HG03432 (cell line): ENCODE results near the gene TMX1.
A peak's percentile ranks its signal among the peaks of the same experiment; 100 is the strongest.

Experiments
- ATAC-seq: cut with Tn5 transposase; IDR thresholded peaks from one replicate; pipeline ENCODE4 v1.9.1; 2021; ENCODE audit warnings: mild to moderate bottlenecking, moderate library complexity; ENCODE audit not compliant: unreplicated experiment

TMX1 gene

GRCh38 chr14:51242545-51243490, 2.8 kb downstream of the TMX1 start:
- no peak for ATAC-seq

DNA sequence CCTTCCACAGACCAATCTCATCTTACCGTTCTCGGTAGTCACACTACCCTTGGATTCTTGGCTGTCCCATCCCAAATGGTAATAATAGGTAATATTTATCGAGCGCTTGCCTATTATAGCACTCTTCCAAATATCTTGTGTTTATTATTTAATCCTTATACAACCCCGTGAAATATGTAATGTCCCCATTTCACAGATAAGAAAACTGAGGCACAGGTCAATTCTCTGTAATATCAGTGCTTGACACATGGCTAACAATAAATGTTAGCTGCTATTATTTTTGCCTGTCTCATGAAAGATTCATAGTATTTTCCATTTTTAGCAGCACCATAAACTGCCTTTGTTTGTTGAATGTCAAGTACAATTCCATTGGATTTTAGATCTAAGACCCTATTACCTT, 4.5 kb downstream of the TMX1 start:
- ATAC-seq = no peak

DNA sequence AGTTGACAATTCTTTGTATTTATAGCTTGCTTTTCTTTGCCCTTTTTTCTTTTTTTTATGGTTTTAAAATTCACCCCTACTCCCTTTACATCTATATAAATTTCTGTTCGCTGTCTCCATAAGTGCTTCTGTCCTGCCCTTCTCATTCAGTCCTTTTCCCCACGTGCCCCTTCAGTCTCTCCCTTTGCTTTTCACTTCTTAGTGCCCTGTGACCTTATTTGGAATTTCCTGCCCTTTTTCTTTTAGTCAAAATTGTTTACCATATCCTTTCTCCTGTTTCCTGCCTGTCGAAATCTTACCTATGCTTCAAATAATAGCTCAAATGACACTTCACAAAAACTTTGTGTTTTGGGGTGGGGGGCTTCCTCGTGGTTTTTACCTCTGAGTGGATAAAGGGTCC, 6.0 kb downstream of the TMX1 start:
- no peak for ATAC-seq

DNA sequence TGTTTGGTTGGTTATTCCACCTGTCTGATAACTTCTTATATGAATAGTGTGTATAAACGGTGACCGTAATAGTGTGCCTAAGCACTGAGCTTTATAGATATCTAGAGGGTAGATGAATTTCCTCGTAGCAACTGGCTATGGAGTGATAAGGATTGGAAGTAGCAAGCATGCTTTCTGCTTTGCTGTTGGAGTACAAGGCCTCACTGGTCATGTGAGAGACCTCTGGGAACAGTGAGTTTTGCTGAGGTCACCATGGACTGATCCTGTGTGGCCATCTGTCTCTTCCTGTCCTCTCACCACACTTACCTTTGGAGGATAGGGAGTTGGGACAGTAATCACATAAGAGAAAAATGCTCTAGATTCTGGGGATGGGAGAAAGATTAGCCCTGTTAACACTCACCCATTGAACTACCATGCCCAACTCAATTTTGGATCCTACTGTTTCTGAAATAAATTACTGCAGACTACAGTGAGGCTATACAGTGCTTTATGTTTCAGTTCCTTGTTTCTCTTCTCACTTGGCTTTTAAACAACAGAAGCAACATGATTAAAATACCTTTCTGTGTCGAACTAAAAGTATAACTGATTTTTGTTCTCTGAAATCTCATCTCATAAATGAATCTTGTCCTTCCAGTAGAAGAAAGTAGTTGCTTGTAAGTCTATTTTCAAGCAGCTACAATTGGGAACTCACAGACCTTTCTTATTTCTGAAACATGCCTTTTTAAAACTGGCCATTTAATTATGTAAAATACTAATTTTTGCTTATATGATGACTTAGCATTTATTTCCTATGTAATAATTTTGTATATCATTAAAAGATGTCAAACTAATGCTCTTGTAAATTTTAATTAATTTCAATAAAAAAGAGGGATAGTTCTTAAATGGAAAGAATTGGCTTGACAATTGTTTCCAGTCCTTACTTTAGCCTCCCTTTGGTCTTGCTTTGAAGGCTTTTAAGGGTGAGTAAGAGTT, 8.3 kb downstream of the TMX1 start:
- ATAC-seq = peak; percentile 86

DNA sequence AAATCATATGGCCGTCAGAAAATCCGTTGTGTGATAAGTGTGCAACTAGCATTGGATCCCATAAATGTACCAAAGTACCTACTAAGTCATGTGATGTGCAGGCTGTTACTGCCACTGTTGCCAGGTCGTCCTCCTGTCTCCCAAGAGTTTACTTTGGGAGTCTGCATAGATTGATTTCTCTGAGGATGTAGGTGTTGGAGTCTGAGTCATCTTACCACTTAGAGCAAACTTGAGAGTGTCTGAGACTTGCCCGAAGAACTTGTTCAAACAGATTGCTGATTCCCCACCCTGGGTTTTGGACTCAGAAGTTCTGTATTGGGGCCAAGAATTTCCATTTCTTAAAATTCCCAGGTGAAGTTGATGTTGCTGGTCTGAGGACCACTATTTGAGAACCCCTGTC, 11.4 kb downstream of the TMX1 start:
- ATAC-seq = no peak

- no peak for ATAC-seq
Measured at GRCh38 chr14:51253880-51254279, 13.8 kb downstream of the TMX1 start.

GRCh38 chr14:51258280-51258679, 18.2 kb downstream of the TMX1 start:
- no peak for ATAC-seq

- no peak for ATAC-seq
Measured at GRCh38 chr14:51258788-51259187, 18.7 kb downstream of the TMX1 start.

GRCh38 chr14:51260225-51260624, 20.2 kb downstream of the TMX1 start:
- no peak for ATAC-seq

GRCh38 chr14:51261151-51261550, 21.1 kb downstream of the TMX1 start:
- no peak for ATAC-seq

DNA sequence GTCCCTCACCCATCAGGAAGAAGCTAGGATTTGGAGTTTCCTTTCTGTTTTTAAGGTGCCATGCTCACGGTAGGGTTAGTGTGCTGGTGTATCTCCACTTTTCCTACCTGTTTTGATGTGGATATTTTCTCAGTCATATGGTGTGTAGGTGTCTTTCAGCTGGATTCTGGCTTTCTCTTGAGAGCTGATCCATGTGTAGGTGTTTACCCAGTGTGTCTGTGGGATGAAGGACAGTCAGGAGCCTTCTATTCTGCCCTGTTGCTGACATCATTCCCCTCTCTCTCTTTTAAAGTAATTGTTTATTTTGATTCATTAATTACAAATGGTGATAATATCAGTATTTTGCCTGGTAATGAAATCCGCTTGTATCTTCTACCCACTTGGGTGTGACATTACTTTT, 22.8 kb downstream of the TMX1 start:
- no peak for ATAC-seq

DNA sequence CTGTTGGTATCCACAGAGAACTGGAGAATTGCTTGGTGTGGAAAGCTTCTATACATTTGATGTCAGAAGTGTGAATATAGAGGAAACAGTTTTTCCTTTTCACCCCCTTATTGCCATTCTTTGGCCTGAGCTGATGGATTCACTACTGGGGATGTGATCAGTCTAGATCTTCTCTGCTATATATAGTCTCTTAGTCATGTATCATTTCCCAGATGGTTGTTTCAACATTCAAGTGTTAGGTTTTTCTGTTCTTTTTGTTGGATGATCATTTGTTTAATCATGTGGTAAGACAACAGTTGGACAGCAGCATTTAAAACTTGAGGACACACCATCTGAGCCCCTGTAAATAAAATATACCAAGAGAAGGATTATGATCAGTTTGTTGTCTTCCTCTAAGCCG, 29.6 kb downstream of the TMX1 start:
- ATAC-seq = no peak

DNA sequence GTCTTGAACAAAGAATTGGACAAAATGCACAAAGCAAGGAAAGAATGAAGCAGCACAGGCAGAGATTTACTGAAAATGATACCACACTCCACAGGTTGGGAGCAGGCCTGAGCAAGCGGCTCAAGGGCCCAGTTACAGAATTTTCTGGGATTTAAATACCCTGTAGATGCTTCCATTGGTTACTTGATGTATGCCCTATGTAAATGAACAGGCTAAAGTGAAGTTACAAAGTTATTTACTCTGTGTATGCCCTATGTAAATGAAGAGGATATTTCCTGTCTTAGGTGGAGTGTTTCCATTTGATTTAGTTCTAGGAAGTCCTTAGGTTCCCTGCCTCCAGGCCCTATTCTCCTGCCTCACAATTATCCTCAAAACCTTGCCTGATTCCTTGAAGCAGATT, 36.6 kb downstream of the TMX1 start:
- ATAC-seq = no peak

DNA sequence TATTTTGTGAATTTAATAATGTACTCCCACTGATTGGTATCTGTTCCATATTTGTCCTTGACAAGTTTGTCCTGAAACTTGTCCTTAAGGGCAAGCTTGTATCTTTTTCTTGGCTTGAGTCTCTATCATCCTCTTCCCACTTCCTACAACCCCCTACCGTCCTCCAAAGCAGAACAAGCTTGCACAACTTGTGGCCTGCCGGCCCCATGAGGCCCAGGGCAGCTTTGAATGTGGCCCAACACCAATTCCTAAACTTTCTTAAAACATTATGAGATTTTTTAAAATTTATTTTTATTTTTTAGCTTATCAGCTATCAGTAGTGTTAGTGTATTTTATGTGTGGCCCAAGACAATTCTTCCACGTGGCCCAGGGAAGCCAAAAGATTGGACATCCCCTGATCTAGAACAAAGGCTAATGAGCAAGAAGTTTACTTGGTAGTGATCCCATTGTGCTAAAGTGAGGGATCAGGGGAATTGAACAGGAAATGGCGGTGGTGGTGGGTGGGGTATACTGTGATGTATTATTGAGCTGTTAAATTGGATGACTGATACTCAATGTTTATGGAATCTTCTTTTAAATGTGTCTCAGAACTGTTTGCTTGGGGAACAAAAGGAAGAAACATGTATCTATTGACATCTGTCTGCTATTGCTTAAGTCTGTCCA, 37.8 kb downstream of the TMX1 start:
- no peak for ATAC-seq

DNA sequence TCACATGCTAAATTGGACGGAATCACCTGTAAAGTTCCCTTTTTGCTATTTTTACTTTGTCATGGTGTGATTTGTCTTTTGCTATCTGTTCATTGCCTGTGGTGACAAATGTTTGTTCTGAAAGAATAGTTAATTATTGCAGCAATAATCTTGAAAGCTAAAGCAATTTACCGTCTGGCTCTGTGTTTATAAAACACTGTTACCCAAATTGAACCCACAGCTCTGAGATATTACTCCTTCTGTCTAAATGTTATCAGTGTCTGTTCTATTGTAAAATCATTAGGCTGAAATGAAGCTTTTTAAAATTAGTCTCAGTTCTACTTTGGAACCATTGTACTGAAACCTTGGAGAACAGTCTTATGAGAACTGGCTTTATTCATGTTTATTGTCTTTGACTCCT, 42.5 kb downstream of the TMX1 start:
- ATAC-seq = no peak

GRCh38 chr14:51283402-51284085, 43.5 kb downstream of the TMX1 start:
- ATAC-seq = no peak

DNA sequence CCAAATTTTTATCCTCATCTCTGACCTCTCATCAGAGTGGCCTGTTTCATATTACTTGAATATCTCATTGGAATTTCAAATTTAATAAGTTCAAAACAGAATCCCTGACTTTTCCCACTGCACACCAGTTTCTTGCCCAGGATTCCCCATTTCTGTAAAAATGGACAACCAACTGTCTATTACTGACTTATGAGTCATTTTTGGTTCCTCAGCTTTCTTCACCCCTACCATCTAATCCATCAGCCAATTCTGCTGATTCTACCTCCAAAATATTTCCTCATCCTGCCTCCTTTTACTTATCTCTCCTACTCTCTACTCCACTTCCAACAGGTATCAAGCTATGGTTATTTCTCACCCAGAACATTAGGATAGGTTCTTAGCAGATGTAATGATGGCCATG, 44.2 kb downstream of the TMX1 start:
- ATAC-seq = no peak

DNA sequence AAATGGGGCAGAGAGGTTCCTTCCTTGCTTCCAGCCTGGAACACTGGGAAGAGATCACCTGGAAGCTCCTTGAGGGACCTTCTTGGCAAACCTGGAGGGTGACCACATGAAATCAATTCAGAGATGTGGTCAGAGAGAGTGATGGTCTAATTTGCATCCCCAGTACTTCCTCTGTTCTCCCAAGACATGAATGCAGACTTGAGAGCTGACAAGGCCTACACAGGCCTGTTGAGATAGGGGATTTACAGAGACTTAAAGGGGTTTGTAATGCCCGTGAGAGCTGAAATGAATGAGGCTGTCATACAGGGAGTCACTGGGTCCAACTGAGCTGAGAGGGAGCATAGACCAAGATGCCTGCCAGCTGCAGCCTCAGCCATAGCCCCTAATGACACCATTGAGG, 45.1 kb downstream of the TMX1 start:
- peak; percentile 74 for ATAC-seq

GRCh38 chr14:51289169-51289568, 49.1 kb downstream of the TMX1 start:
- no peak for ATAC-seq

GRCh38 chr14:51290132-51290531, 50.1 kb downstream of the TMX1 start:
- ATAC-seq = no peak

DNA sequence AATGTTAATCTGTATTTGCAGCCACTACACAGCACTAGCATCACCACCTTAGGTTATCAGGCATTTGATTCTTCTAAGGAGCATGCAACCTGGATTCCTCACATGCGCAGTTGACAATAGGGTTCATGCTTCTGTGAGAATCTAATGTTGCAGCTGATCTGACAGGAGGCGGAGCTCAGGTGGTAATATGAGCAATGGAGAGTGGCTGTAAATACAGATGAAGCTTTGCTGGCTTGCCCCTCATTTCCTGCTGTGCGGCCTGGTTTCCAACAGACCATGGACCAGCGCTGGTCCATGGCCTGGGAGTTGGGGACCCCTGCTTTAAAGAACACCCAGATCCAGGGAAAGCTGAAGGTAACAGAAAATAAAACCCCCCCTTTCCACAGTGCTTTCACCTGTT, 51.0 kb downstream of the TMX1 start:
- no peak for ATAC-seq
